Measurements from ENCODE around the gene B3GALT6.

DNA sequence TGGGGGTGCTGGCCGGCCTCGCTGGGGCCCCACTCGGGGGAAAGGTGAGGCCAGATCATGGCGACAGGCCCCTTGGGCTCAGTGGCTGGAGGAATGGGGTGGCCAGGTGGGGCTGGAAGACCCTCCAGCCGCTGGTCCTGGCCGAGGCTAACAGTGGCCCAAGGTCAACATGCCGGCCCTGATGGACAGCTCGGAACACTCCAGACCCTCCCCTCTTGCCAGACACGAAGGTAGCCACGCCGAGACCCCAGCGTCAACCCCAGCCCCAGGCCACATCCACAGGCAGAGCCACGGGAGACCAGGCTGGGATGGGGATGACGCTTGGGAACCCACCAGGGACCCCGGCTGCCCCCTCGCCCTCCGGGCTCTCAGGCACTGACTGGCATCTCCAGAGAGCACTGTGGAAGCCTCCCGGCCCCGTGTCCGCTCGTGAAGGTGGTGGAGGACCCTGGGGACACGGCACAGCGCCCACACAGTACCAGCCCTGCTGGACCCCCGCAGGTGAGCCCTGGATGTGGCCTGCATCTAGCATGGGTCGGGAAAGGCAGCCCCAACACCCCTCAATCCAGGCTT lies 15.4 kb downstream of the B3GALT6 start:
- TF ChIP-seq CTCF (IDR thresholded peaks at IDR 0.05; ENCODE audit: low read depth, low read length, missing input control): no peak
- TF ChIP-seq RAD21 (IDR thresholded peaks at IDR 0.05): no peak
- TF ChIP-seq FOXA1 (IDR thresholded peaks at IDR 0.05): no peak
- TF ChIP-seq, protein P1, sequence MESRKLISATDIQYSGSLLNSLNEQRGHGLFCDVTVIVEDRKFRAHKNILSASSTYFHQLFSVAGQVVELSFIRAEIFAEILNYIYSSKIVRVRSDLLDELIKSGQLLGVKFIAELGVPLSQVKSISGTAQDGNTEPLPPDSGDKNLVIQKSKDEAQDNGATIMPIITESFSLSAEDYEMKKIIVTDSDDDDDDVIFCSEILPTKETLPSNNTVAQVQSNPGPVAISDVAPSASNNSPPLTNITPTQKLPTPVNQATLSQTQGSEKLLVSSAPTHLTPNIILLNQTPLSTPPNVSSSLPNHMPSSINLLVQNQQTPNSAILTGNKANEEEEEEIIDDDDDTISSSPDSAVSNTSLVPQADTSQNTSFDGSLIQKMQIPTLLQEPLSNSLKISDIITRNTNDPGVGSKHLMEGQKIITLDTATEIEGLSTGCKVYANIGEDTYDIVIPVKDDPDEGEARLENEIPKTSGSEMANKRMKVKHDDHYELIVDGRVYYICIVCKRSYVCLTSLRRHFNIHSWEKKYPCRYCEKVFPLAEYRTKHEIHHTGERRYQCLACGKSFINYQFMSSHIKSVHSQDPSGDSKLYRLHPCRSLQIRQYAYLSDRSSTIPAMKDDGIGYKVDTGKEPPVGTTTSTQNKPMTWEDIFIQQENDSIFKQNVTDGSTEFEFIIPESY (IDR thresholded peaks at IDR 0.05): no peak
- TF ChIP-seq RXRA (IDR thresholded peaks at IDR 0.05): no peak
- no peak for TF ChIP-seq JUND (IDR thresholded peaks at IDR 0.05)
- no peak for TF ChIP-seq FOXA2 (IDR thresholded peaks at IDR 0.05)
- no peak for TF ChIP-seq HNF4A (conservative IDR thresholded peaks at IDR 0.05)
